Measurements from ENCODE around the gene KRT4. TPM values are rescaled to one million over a fixed set of nuclear protein-coding genes. Genes with fewer than 3 reads are reported as not detected.

Gene KRT4
- total RNA-seq, 1 experiment from 2014 or later: not detected

Small RNAs within 50 kb of the gene (small RNA-seq; reads per million reads assigned to genes)
- 0 reads per million in 2 experiments for gene AC107016.2

Other genes starting within 250 kb of the KRT4 start
- not detected in 2 replicates for gene KRT74, start 240.3 kb downstream of the KRT4 start, total RNA-seq (2014; rRNA removed; shearing (Covaris generic))
- gene KRT72, start 212.7 kb downstream of the KRT4 start, total RNA-seq (2014; rRNA removed; shearing (Covaris generic)): not detected in 2 replicates
- gene KRT73, start 195.6 kb downstream of the KRT4 start, total RNA-seq (2014; rRNA removed; shearing (Covaris generic)): not detected in 2 replicates
- gene KRT2, start 161.9 kb downstream of the KRT4 start, total RNA-seq (2014; rRNA removed; shearing (Covaris generic)): not detected in 2 replicates
- not detected in 2 replicates for gene KRT1, start 133.7 kb downstream of the KRT4 start, total RNA-seq (2014; rRNA removed; shearing (Covaris generic))
- not detected in 2 replicates for gene KRT77, start 110.6 kb downstream of the KRT4 start, total RNA-seq (2014; rRNA removed; shearing (Covaris generic))
- not detected in 2 replicates for gene KRT76, start 36.8 kb downstream of the KRT4 start, total RNA-seq (2014; rRNA removed; shearing (Covaris generic))
- not detected in 2 replicates for gene KRT3, start 18.0 kb downstream of the KRT4 start, total RNA-seq (2014; rRNA removed; shearing (Covaris generic))
- gene KRT79, start 20.2 kb upstream of the KRT4 start, total RNA-seq (2014; rRNA removed; shearing (Covaris generic)): not detected in 2 replicates
- 0.34 TPM in 1 of 2 replicates, not detected in the other for gene KRT78, start 34.9 kb upstream of the KRT4 start, total RNA-seq (2014; rRNA removed; shearing (Covaris generic))
- gene KRT8, start 91.0 kb upstream of the KRT4 start, total RNA-seq (2014; rRNA removed; shearing (Covaris generic)): 0.96 TPM in 1 of 2 replicates, not detected in the other
- 1.0 and 1.6 TPM in 2 replicates for gene KRT18, start 135.0 kb upstream of the KRT4 start, total RNA-seq (2014; rRNA removed; shearing (Covaris generic))
- 995 and 1,087 TPM in 2 replicates for gene EIF4B, start 192.3 kb upstream of the KRT4 start, total RNA-seq (2014; rRNA removed; shearing (Covaris generic))
- gene TNS2, start 235.9 kb upstream of the KRT4 start, total RNA-seq (2014; rRNA removed; shearing (Covaris generic)): 13.9 and 15.9 TPM in 2 replicates